Hindlimb muscle (tissue), 1 donor: Measurements from ENCODE around the gene CEP164. TPM values are rescaled to one million over a fixed set of nuclear protein-coding genes. Genes with fewer than 3 reads are reported as not detected.
"Not testable (repeated sequence)": the region's sequence is repeated elsewhere in the genome, so short reads cannot be mapped to it uniquely, and the experiment has no call there.

Source experiments
- DNase-seq: peaks from one replicate; pipeline ENCODE4 v3.0.0-alpha.2; 2013
- polyA plus RNA-seq: library from polyadenylated mRNA; unstranded; fragments of 120-200 nt; gene quantifications from one replicate; pipeline ENCODE4 v1.2.1, GENCODE V29; 2013; ENCODE audit not compliant: insufficient read length

Gene CEP164
- polyA plus RNA-seq, 1 donor = 13.2 TPM

DNA sequence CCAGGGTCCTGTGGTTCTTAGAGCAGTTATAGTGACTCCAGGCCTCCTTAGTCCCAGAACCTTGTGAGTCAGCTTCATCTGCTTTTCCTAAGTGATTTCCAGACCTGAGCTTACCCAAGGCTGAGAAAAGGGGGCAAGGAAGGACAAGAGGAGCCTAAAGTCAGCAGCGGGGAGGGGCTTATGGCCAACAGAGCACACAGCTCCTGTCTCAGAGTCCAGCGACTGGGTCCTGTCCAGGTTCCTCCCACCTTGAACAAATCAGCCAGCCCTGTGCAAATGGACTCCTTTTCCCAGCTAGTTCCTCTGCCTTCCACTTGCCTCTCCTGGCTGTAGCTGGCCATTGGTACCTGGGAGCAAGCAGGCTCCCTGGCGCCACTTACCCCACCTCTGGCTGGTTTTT, 22.5 kb upstream of the CEP164 start:
- DNase-seq = no peak

DNA sequence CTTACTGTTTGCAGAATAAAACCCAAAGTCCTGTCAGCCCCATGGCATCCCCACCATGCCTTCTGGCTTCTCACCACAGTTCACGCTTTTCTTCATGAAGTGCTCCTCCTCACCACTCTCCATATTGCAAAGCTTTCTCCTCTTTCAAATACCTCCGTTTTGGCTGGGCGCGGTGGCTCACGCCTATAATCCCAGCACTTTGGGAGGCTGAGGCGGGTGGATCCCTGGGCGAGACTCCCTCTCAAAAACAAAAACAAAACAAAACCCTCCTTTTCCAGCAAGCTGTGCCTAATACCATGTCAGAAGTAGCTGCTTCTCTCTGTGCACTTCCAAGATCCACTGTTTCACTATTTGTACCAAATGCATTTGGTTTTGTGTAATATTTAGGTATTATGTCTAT, 18.3 kb upstream of the CEP164 start:
- no peak for DNase-seq

DNA sequence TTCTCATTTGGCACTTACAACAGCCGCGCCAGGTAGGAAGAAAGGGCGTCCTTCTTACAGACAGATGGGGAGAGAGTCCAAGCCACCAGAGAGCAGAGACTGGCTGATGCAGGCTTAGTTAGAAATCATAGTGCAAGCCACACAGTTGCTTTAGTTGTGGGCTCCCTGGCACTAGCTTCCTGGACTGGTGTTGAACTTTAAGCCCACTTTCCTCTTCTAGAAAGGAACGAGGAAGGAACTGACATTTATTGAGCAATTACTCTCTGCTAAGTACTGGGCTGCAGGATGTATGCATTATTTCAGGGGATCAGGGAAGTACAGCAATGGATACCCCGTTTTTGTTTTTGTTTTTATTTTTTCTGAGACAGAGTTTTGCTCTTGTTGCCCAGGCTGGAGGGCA, 14.6 kb upstream of the CEP164 start:
- no peak for DNase-seq

DNA sequence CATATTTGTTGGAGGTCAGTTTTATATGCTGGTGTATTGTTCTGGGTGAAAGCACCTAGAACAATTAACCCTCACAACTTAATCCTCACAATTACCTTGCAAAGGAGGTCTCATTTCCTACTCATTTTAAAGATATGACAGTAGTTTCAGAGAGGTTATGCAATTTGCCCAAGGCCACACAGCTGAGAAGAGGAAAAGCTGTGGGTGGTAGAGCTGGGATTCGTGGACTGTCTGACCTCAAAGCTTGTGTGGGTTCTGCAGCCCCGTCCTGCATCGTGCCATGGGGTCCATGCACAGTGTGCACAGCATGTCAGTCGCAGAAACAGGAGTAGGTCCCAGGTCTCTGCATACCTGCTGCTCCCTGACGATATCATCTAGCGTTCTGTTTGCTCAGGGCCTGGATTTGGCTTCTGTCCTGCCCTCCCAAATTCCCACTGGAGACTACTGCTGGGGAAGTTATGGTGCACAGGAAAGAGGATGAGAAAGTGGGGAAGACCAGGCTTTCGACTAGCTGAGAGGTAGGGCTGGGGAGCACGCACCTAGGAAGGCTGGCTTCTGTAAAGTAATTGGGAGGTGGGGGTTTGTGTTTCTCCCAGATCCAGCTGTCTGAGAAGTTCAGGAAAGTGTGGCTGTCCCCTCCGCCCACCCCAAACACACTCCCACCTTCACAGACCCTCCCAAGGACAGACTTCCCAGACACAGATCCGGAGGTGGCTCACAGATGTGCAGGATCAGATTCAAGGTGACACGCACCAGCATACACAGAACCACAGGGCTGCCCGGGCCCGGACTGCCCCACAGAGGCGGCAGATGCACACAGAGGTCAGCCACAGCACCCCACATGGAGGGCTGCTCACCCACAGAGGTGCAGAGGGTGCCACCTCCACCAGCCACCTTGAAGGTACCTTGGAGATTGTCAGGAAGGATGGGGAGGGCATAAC, 13.6 kb upstream of the CEP164 start:
- DNase-seq = no peak

DNA sequence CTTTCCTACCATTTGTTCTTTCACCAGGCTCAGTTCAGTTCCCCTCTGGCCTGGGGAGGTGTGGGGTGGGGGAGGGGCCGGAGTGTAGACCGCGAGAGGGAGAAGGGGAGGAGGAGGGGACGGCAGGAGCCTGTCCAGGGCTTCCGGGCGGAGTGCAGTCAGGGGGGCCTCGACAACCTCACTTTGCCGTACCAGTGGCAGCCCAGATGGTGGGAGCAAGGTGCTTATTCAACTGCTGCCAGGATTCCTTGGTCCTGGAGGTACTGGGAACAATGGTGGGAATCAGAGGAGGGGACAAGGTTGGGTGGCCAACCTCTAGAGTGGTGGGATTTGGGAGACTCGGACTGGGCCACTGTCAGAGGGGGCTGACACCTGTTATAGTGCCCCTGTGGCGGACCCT, 12.8 kb upstream of the CEP164 start:
- no peak for DNase-seq

DNA sequence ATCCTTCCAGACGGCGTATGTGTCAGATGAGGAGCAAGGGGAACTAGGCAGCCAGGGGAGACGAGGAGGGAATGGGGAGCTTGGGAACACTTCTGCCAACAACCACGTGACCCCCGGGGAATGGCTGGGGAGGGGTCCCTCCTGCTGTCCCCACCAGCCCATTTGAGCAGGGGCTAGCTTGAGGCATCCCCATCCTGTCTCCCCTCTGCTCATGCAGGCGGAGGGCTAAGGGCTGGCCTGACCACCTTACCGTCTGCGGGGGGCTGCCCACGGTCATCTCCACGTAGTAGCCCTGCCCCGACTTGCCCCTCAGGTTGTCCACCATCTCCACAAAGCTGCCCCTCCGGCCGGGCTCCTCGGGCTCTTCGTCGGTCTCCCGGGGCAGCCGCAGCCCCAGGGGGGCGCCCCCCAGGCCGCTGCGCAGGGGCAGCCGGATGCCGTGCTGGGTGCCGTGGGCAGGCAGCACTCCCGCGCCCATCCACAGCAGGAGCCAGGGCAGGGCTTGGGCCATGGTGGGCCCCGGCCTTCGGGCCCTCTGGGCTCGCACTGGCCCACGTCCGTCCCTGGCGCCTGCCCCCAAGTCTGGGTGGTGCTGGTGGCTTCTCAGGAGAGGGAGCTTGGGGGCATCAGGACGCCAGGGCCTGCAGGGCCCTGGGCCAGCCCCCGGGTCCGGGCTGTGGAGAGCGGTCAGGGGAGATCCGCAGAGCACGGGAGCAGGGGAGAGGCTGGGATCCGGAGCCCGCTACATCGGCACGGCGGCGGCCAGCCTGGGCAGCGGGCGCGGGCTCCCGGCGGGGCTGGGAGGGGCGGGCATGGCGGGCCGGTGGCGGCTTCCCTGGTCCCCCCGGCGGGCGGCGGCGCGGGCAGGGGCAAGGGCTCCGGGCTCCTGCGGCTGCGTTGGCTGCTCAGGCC, 12.1 kb upstream of the CEP164 start:
- no peak for DNase-seq

DNA sequence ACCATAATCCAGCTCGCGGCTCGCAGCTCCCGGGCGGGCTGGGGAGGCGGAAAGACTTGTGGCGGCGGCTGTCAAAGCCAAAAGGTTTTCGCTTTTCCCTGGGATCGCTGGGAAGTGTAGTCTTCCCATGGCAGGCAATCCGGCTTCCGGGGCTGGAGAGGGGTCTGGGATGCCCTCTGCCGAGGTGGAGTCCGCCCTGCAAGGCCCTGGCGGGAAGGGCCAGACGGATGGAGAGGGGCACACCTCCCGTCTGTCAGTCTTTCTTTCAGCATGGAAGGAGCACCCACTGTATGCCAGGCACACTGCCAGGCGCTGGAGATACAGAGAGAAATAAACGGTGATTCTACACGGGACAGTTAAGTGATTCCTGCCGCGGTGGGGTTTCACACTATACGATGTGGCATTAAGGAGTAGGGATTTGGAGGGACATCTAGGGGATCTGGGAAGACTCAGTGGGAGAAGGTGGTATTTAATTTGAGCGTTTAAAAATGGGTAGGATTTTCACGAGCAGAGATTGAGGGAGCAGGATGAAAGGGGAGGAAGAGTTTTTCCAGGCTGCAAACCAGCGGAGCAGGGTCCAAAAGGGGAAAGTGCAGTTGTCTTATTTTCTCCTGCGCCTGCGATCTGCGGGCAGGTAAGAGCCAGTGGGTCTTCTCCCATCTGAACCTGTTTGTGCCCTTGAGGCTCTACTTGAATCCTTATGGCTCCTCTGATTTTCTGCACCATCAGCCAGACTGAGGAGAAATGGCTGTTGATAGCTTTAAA, 11.3 kb upstream of the CEP164 start, which contains the start of gene BACE1:
TSS of gene BACE1 (minus strand) at position 60 of the 765 bp plus-strand sequence. CDS start 461 bp downstream, outside the sequence.
- DNase-seq = peak; percentile 89

DNA sequence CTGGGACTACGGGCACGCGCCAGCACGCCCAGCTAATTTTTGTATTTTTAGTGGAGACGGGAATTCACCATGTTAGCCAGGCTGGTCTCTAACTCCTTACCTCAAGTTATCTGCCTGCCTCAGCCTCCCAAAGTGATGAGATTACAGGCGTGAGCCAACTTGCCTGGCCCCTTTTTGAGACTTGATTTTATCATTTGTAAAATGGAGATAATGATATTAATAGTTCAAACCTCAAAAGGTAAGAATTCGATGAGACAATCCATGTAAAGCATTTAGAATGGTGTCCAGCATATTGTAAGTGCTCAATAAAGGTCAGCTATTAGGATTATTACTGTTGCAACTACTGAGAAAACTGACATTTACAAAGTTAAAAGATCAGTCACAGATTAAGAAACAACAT, 8.9 kb upstream of the CEP164 start:
- no peak for DNase-seq

DNA sequence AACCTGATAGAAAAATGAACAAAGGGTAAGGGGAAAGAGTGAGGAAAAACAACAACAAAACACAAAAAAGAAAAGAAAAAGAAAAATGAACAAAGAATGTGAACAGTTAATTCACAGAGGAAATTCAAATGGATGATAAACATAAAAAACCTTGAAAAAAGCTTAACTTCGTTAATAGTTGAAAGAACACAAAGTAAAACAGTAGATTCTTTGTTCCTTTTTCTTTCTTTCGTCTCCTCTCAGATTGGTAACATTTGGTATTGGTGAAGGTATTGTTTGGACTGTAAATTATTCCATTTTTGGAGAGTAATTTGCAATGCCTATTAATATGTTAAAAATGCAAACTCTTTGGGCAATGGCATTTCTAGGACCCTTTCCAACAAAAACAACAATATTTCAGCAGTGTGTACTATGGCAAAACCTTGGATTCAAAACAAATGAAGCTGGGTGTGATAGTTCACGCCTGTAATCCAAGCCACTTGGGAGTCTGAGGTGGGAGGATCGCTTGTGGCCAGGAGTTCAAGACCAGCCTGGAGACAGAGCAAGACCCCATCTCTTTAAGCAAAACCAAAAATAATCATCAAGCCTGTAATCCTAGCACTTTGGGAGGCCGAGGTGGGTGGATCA, 8.3 kb upstream of the CEP164 start:
- no peak for DNase-seq

DNA sequence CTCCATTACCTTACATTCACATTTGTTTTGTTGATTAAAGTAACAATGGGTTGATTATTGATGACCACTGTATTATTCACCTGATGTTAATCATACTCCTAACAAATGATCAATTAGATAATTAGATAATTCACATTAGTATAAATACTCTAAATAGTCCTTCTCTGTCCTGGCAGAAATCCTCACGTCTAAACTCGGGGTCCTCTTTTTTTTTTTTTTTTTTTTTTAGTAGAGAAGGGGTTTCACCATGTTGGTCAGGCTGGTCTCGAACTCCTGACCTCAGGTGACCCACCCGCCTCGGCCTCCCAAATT, 443 bp upstream of the CEP164 start:
- DNase-seq = not testable (repeated sequence)

DNA sequence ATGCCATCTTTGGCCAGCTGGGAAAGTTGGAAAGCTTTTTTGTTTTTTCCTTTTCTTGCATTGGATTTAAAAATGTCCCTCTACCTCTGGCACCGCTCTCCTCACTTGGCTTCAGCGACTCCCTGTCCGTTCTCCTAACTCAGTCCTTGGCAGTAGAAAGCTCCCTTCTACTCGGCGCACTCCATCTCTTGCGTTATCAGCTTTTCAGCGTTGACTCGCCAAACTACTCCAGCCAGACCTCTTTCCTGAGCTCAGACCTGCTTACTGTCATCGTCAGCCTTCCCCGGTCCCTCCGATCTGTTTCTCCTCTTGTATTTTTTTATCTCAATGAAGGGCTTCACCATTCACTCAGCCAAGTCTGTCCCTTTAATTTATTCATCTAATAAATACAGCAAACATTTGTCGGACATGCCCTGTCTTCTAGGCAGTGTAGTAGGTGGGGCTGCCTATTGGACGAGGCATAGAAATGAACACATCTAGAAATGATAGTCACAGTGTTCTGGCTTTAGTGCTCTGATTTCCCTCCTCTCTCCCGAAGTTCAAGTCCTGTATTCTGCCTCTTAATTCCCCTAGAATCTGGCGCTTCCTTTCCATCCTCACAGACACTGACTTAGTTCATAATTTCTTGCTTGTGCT, 839 bp downstream of the CEP164 start:
- DNase-seq = no peak

DNA sequence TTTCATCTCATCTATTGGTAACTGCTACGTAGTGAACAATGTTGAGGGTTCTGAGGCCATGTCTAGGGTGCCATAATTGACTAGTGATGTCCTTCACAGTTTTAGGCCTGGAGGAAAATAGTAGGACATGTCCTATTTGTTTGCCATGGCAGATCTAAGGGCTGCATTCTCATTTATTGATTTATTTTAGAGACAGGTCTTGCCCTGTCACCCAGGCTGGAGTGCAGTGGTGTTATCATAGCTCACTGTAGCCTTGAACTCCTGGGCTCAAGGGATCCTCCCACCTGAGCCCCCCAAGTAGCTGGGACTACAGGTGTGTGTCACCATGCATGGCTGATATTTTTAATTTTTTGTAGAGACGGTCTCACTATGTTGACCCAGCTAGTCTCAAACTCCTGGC, 5.2 kb downstream of the CEP164 start:
- no peak for DNase-seq

DNA sequence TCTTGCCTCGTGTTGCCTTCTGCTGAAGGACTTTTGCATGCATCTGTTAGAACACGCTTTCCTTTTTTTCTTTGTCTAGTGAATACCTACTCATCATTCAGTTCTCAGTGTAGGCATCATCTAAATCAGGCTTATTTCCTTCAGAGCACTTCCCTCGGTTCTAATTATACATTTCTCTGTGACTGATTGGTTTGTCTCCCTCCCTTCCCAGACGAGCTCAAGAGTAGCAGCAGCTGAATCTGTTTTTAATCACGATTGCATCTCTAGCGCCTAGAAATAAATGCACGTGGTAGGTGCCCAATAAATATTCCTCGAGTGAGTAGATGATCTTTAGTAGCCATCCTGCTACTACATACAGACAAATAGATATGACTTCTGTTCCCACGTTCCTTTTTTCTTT, 6.3 kb downstream of the CEP164 start:
- no peak for DNase-seq

DNA sequence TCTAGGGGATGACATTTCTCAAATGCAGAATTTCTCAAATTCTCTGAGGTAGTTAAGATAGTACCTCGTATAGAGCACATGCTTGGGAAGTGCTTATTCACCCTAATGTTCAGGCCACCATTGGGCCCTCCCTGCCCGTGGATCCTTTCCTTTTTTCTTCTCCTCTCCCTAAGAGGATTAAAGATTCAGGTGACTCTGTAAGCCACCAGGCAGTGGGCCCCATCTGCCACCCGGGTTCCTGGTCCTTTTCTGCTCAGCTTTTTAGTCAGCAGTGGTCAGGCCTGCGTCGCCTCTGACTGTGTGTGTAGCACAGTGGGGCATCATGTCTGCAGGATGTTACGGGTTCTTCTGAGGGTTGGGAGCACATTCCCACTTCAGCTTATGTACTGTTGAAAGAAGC, 7.2 kb downstream of the CEP164 start:
- DNase-seq = no peak

DNA sequence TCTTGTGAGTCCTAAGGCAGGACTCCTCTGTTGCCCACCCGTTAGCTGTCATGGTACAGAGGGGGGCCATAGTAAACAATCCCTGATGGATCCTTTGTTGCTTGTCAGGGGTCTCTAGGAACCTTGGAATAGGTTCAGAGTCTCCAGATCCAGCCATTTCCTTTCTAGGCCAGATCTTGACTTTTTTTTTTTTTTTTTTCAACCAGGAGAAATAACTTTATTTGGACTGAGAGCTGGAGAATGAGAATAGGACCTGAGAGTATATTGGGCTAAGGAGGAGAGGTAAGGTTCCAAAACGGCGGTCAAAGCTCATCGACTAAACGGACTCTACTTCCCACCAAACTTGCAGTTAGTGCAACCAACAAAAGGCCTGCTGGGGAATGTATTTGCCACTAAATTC, 7.7 kb downstream of the CEP164 start:
- no peak for DNase-seq

DNA sequence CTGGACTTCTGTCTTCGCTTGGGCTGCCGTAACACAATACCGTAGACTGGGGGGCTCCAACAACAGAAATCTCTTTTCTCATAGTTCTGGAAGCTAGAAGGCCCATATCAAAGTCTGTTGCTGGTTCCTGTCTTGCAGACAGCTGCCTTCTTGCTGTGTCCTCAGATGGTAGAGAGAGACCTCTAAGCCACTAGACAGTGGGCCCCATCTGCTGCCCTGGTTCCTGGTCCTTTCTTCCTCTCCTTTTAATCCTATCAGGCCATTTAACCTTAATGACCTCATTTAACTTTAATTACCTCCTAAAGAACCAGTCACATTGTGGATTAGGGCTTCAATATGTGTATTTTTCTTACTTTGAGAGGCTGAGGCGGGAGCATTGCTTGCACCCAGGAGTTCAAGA, 9.4 kb downstream of the CEP164 start:
- DNase-seq = no peak

DNA sequence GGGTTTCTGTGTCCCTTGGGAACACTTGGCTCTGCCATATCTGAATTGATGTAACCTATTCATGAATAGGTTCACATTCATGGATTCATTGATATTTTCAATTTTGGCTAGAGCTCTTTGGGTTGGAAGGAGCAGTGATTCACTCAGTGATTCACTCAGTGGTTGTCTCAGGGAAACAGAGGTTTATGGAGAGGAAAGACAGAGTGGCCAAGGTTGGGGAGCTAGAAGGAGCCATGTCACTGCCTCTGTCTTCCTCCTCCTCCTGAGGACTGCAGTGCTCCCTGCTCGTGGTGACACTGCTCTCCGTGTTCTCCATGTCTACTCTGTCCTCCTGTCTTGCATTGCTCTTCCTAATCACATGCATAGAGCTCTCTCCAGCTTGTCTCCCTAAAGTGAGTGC, 17.4 kb downstream of the CEP164 start:
- DNase-seq = no peak

DNA sequence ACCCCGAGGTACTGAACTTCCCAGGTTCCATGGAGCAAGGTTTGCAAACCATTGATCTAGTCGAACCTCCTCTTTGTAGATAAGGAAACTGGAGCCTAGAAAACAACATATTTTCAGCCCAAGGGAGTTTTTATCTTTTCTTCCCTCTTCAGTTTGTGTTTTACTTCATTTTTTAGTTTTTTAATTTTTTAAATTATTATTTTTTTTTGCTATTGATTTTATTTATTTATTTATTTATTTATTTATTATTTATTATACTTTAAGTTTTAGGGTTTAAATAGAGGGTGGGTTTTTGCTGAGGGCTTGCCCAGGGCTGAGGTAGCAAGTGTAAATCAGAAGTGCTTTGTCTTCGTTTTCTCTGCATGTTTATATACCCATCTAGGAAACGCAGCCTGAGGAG, 26.9 kb downstream of the CEP164 start:
- DNase-seq = no peak

DNA sequence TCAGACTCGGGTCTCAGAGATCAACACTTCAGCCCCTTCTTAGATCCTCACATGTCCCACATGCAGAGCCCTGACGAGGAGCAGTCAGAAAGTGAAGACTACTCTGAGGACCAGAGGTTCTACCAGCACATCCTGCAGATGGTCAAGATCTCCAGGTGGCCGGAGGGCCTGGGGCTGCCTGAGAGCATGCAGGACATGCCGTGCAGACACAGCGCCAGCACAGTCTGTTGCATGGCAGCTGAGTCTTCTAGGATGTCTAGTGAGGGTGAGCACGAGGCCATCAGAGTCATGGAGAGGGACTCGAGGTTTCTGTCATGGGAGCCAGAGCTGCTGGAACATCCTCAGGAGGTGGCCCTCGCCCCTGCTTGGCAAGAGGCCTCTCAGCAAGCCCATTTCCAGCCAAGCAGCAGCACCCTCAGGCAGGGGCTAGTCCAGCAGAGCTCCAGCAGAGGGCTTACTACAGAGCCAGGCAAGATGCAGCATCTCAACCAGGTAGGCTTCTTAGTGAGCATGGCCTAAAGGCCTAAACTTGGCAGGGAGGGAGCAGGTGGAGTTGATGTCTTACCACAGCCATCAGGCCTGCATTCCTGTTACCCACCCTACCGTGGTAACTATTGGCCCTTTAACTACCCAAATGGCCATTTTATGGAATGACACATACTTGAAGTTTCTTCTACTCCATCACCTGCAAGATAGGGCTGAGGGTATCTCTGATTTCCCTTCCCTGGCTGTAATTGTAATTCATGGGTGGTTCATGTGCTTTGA, 28.7 kb downstream of the CEP164 start:
- no peak for DNase-seq

DNA sequence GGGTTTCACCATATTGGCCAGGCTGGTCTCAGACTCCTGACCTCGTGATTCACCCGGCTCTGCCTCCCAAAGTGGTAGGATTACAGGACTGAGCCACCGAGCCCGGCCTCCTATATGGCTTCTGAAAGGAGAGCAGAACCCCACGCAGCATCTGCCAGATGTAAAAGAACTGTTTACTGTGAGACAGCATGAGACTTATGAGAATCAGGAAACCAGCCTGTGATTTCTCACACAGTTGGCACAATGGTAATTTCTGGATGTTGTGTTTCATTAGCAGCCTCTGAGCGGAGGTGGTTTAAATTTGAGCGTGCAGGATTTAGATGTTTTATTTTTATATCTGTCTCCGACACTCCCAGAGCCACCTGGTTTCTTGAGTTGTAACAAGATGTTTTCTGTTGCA, 33.8 kb downstream of the CEP164 start:
- no peak for DNase-seq

DNA sequence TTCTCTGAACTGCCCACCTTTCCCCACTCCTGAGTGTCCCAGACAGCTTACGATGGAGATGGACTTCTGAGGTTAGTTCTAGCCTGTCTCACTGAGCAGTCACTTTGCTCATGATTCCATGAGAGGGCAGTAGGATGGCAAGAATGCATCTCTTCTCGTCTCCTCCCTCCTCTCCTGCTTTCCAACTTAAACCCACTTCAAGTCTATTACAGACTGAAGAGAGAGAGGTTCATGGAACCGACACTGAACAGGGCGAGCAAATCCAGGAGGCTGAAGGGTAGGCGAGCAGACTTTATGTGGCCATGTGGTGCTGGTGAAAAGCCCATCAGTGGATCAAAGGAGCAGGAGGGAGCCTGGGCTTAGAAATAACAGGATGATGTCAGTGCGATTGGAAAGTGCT, 38.6 kb downstream of the CEP164 start:
- DNase-seq = no peak
